ENCODE measurements around the gene DLG5.

DNA sequence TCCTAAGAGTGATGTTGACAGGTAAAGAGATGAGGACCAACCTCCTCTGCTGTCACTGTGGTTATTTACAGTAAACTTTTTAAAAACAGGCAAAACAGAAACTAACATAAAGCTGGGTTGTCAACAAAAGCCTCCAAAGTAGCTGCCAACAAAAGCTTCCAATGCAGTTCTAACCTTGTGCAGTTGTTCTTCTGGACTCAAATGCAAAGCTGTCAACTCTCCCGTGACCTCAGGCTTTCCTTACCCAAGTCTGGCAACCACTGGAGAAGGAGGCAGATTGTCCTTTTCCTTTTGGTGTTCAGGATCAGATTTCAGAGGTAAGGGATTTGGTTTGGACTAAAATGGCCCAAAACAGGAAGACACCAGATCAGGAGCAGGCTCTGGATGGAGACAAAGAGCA, 63.1 kb downstream of the DLG5 start:
- TF ChIP-seq CTCF (conservative IDR thresholded peaks at IDR 0.05) (no peak), EZH2 (IDR thresholded peaks at IDR 0.05; ENCODE audit: low read depth) (no peak)

Data from PC-9 (cell line).